Ovary (tissue), 3 donors: Measurements from ENCODE around the gene FAM53B.

Experiments used
- POLR2A ChIP-seq: fragments of 450-650 bp; IDR thresholded peaks from one replicate; pipeline ENCODE4 v1.6.1; 2017; ENCODE audit warnings: antibody characterized with exemption, mild to moderate bottlenecking, moderate library complexity
- TF ChIP-seq, protein P1 (sequence below), 3 donors: fragments of 450-650 bp in 2 of 3; fragments of 200-600 bp in 1 of 3; IDR thresholded peaks; one replicate each; pipeline versions ENCODE4 v1.5.1 to v1.8.0; 2016 to 2022; ENCODE audit warnings: antibody characterized with exemption in 3 of 3, mild to moderate bottlenecking in 1 of 3
- donor health status: DM: no; HTN: no; CAD: no.

DNA sequence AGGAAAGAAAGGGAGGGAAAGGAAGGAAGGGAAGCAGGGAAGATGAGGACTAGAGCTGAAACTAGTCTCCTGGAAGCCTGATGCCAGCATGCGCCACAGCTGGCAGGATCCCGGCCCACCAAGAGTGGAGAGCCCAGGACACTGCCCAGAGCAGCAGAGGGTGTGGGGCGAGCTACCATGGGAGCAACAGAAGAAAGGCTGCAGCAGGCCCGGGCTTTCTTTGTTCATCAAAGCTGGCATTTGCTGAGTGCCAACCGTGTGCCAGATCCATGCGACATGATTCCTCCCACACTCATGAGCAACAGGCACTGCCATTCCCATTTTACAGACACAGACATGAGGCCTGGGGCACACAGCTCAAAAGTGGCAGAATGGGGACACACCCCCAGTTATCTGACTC lies 68.9 kb downstream of the FAM53B start:
- TF ChIP-seq POLR2A: no peak
- TF ChIP-seq, protein P1, sequence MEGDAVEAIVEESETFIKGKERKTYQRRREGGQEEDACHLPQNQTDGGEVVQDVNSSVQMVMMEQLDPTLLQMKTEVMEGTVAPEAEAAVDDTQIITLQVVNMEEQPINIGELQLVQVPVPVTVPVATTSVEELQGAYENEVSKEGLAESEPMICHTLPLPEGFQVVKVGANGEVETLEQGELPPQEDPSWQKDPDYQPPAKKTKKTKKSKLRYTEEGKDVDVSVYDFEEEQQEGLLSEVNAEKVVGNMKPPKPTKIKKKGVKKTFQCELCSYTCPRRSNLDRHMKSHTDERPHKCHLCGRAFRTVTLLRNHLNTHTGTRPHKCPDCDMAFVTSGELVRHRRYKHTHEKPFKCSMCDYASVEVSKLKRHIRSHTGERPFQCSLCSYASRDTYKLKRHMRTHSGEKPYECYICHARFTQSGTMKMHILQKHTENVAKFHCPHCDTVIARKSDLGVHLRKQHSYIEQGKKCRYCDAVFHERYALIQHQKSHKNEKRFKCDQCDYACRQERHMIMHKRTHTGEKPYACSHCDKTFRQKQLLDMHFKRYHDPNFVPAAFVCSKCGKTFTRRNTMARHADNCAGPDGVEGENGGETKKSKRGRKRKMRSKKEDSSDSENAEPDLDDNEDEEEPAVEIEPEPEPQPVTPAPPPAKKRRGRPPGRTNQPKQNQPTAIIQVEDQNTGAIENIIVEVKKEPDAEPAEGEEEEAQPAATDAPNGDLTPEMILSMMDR (IDR thresholded peaks at IDR 0.05): no peak
